ENCODE measurements around the gene CEP295NL. TPM values are rescaled to one million over a fixed set of nuclear protein-coding genes. Genes with fewer than 3 reads are reported as not detected.

Gene CEP295NL
- total and polyA plus RNA-seq, 4 donors, result 0.39 to 8.3 (median 4.9) TPM

DNA sequence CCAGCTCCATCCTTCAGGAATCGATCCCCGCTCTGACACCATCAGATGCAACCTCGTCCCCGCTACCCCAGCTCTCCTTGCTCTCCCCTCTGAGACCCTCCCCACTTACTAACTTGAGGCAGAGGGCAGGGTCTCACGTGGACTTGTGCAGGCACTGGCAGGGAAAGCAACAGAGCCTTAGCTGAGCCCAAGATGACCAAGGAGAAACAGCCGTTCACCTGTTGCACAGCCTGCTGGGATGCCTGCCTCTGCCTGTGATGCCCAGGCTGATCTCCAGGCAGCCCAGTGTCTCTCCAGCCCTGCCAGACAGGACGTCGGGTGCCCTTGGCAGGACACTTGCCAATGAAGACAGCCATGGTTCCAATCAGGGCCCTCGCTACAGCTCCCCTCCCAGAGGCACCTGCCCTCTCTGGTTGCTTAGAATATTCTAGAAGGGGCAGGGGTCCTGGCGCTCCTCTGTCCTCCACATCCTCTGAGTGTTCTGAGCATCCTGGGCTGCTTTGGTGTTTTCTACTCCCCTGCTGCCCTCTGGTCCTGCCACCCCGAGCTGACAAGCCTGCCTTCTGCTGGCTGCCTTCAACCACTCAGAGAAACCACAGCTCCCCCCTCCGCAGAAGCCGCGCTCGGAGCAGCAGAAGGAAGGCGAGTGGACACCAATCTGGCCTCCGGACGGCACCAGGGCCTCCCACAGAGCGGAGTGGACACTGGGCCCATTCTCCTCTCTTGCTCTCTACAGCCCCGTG is 6.7 kb downstream of the CEP295NL start:
- Histone ChIP-seq H3K36me3 (ENCODE audit: control insufficient read depth in 4 of 4, insufficient read depth in 4 of 4, low read length in 4 of 4) (peaks cover 0 to 10% (median 4%) of the 10 kb centered on the region in 4 donors), H3K4me1 (ENCODE audit: control insufficient read depth in 5 of 5, insufficient read depth in 5 of 5, low read length in 5 of 5) (peaks cover 2 to 24% (median 6%) of the 10 kb centered on the region in 5 donors), H3K9ac (ENCODE audit: insufficient read depth in 1 of 2, low read length in 2 of 2) (no peak overlapping the region), H3K9me3 (ENCODE audit: control insufficient read depth in 4 of 4, insufficient read depth in 3 of 4, low read length in 3 of 4) (no peaks in the 10 kb centered on the region), H3K27me3 (ENCODE audit: control insufficient read depth in 3 of 3, insufficient read depth in 3 of 3, low read length in 2 of 3) (no peaks in the 10 kb centered on the region), H3K27ac (ENCODE audit: low read depth in 1 of 2, low read length in 1 of 2) (peak overlapping the region in 1 of 2 donors; percentile 29), H3K4me3 (no peak overlapping the region)
- no peak for ATAC-seq (ENCODE audit: insufficient read depth, low FRiP score)
- DNase-seq, result no peak
- TF ChIP-seq, protein P1, sequence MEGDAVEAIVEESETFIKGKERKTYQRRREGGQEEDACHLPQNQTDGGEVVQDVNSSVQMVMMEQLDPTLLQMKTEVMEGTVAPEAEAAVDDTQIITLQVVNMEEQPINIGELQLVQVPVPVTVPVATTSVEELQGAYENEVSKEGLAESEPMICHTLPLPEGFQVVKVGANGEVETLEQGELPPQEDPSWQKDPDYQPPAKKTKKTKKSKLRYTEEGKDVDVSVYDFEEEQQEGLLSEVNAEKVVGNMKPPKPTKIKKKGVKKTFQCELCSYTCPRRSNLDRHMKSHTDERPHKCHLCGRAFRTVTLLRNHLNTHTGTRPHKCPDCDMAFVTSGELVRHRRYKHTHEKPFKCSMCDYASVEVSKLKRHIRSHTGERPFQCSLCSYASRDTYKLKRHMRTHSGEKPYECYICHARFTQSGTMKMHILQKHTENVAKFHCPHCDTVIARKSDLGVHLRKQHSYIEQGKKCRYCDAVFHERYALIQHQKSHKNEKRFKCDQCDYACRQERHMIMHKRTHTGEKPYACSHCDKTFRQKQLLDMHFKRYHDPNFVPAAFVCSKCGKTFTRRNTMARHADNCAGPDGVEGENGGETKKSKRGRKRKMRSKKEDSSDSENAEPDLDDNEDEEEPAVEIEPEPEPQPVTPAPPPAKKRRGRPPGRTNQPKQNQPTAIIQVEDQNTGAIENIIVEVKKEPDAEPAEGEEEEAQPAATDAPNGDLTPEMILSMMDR (IDR thresholded peaks at IDR 0.05; ENCODE audit: control extremely low read depth, extremely low read depth), result no peak
- WGBS, 2 donors, result 88 to 89% methylated on average over 20 of the region's 20 CpGs

DNA sequence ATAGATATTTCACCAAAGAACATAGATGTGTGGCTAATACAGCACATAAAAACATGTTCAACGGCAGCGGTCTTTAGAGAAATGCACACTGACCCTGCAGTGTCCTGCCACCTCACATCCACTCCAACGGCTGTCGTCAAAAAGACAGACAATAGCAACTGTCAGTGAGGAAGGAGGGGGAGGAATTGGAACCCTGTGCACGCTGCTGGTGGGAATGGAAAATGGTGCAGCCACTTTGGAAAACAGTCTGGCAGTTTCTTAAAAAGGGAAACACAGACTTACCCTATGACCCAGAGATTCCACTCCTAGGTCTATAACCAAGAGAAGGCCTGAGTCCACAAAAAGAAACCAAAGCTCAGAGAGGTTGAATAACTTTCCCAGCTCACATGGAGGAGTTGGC is 7.7 kb downstream of the CEP295NL start:
- DNase-seq (no peak), ATAC-seq (ENCODE audit: insufficient read depth, low FRiP score) (no peak)
- Histone ChIP-seq H3K4me3 (no peak overlapping the region), H3K36me3 (ENCODE audit: control insufficient read depth in 4 of 4, insufficient read depth in 4 of 4, low read length in 4 of 4) (peaks cover 0 to 8% (median 3%) of the 10 kb centered on the region in 4 donors), H3K9me3 (ENCODE audit: control insufficient read depth in 4 of 4, insufficient read depth in 3 of 4, low read length in 3 of 4) (no peaks in the 10 kb centered on the region), H3K27me3 (ENCODE audit: control insufficient read depth in 3 of 3, insufficient read depth in 3 of 3, low read length in 2 of 3) (no peaks in the 10 kb centered on the region), H3K27ac (ENCODE audit: low read depth in 1 of 2, low read length in 1 of 2) (peak overlapping the region in 1 of 2 donors; percentile 32), H3K9ac (ENCODE audit: insufficient read depth in 1 of 2, low read length in 2 of 2) (no peak overlapping the region), H3K4me1 (ENCODE audit: control insufficient read depth in 5 of 5, insufficient read depth in 5 of 5, low read length in 5 of 5) (peaks cover 2 to 24% (median 6%) of the 10 kb centered on the region in 5 donors)
- 59 to 65% methylated on average over 5 of the region's 5 CpGs for WGBS, 2 donors
- TF ChIP-seq, protein P1 (IDR thresholded peaks at IDR 0.05; ENCODE audit: control extremely low read depth, extremely low read depth), result no peak

DNA sequence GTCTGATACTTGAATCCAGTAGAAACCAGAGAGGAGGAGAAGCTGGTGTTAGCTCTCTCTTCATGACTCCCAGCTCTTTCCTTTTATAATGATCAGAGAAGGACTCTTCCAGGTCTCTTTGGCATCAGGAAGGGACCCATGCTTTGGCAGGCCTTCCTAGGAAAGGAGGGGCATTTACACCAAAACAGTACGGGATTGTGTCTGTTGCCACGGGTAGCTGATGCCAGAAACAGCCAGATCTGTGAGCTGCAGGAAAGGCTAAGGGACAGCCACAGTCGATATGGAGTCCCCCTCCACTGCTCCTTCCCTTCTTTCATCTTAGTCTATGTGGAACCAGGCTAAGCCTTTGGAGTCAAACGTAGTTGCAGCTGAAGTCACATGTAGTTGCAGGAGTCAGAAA is 9.3 kb downstream of the CEP295NL start:
- 38 to 60% methylated on average over 4 of the region's 4 CpGs for WGBS, 2 donors
- peaks cover 0 to 20% (median 7%) of the 10 kb centered on the region in 5 donors for H3K4me1 ChIP-seq (ENCODE audit: control insufficient read depth in 5 of 5, insufficient read depth in 5 of 5, low read length in 5 of 5)
- H3K27me3 ChIP-seq (ENCODE audit: control insufficient read depth in 3 of 3, insufficient read depth in 3 of 3, low read length in 2 of 3), result no peaks in the 10 kb centered on the region
- H3K36me3 ChIP-seq (ENCODE audit: control insufficient read depth in 4 of 4, insufficient read depth in 4 of 4, low read length in 4 of 4), result peaks cover 0 to 8% (median 3%) of the 10 kb centered on the region in 4 donors
- H3K9ac ChIP-seq (ENCODE audit: insufficient read depth in 1 of 2, low read length in 2 of 2), result no peak overlapping the region
- H3K27ac ChIP-seq (ENCODE audit: low read depth in 1 of 2, low read length in 1 of 2), result no peak overlapping the region
- ATAC-seq (ENCODE audit: insufficient read depth, low FRiP score) (no peak), DNase-seq (no peak)
- TF ChIP-seq, protein P1 (IDR thresholded peaks at IDR 0.05; ENCODE audit: control extremely low read depth, extremely low read depth), result no peak
- H3K4me3 ChIP-seq, result no peak overlapping the region
- no peaks in the 10 kb centered on the region for H3K9me3 ChIP-seq (ENCODE audit: control insufficient read depth in 4 of 4, insufficient read depth in 3 of 4, low read length in 3 of 4)

Data from lung (tissue), 12 donors.